GM18526 (cell line): ENCODE measurements around the gene ZNF292.

Experiments
- POLR2A ChIP-seq: IDR thresholded peaks from 3 replicates; pipeline ENCODE4 v1.6.1; 2011; ENCODE audit not compliant: insufficient read length; ENCODE audit errors: extremely low read depth

Gene ZNF292

DNA sequence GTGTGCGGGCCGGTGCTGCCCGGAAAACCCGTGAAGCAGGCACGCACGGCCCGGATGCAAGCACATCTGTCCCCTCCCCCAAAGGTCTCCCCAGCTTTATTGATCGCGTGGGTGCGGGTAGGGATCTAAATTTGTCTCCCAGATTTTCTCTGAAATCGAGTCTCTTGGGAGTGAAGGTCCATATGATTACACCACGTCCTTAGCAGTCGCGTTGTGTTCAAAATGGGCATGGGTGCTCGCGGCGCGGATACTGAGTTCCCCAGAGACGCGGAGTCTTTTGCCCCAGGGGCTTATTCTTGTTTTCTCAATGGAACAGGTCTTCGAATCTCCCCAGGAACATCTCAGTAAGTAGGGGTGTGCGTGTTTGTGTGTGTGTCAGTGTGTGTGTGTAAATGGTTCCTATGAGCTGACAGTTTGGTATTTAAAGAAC, 2.8 kb upstream of the ZNF292 start:
- no peak for TF ChIP-seq POLR2A

DNA sequence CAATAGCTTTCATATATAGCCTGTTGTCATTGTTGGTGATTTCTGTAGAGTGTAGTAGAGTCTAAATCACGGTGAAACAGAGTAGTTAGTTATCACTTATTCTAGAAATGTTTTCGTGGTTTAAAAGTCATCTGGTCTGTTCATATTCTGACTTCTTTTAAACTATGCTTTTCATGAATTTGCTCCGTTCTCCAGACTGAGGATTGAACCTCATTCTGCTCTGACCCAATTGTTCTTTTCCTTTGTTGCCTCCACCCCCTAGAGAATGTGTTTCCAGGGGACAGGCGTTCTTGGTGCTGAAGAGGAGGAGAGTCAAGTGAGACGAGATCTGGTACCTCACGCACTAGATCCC, 748 bp upstream of the ZNF292 start:
- no peak for TF ChIP-seq POLR2A

GRCh38 chr6:87155842-87156815, 764 bp downstream of the ZNF292 start:
- no peak for TF ChIP-seq POLR2A

DNA sequence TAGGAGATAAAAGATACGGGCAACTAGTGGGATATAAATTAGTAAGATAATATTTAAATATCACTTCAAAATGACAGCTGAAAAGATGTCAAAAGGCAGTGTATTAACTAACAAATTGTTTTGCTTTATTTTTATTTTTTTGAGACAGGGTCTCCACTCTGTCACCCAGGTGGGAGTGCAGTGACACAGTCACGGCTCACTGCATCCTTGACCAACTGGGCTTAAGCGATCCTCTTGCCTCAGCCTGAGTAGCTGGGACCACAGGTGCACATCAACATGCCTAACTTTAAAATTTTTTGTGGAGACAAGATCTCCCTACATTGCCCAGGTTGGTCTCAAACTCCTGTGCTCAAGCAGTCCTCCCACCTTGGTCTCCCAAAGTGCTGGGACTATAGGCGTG, 5.9 kb downstream of the ZNF292 start:
- no peak for TF ChIP-seq POLR2A

DNA sequence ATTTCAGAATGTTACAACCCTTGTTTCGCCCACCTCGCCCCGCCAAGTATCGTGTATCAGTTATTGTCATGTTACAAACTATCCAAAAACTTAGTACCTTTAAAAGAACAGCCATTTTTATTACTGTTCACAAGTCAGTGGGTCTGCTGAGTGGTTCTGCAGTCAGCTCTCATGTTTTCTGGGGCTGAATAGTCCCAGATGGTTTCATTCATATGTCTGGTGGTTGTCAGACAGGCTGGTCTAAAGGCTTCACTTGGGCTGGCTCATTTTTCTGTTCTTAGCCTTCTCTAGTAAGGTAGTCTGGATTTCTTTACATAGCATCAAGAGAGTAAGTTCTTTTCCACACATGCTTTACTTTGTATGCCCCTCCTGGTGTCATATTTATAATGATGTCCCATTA, 8.6 kb downstream of the ZNF292 start:
- no peak for TF ChIP-seq POLR2A

GRCh38 chr6:87164506-87164905, 9.1 kb downstream of the ZNF292 start:
- TF ChIP-seq POLR2A: no peak

DNA sequence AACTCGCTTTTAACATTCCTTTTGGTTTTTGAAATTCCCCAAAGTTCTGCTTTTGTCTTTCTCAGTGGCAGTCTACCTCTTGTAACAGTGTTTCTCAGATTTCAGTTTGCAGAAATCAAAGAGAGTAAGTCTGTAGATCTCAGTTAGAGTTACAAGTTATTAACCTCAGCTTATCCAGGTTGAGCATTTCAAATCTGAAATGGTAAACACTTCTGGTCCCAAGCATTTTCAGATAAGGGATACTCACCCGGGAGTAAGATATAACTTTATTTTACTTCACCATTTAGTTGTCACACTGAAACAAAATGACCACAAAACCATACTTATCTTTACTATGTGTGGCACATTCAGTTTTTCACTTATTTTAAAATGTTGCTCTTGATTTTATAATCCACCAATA, 9.8 kb downstream of the ZNF292 start:
- no peak for TF ChIP-seq POLR2A

DNA sequence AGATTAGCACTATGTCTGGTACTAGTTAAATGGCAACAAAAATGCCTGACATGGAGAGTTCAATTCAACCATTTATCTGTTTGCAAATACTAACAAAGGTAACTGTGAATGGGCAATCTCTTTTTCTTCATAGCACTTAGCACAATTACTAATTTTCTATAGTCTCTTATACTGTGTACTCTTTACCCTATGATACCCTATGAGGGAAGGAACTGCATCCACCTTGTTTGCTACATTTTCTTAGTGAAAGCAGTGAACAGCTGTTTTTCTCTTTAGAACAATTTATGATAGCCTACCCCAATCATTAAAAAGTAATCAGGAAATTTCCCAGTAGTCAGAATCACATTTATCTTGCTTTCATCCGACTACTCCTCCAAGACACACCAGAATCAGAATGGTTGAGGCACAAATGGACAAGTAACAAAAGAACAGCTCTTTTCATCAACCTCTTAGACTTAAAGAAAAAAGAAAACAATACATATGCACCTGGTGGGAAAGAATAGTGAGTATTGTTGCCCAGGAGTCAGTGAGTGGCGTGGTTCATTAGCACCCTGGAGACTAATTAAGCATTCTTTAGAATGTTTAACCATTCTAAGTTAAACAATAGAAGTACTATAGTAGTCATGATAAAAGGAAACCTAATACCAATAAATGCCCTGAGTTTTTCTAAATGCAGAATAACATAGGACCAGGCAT, 16.7 kb downstream of the ZNF292 start:
- no peak for TF ChIP-seq POLR2A

DNA sequence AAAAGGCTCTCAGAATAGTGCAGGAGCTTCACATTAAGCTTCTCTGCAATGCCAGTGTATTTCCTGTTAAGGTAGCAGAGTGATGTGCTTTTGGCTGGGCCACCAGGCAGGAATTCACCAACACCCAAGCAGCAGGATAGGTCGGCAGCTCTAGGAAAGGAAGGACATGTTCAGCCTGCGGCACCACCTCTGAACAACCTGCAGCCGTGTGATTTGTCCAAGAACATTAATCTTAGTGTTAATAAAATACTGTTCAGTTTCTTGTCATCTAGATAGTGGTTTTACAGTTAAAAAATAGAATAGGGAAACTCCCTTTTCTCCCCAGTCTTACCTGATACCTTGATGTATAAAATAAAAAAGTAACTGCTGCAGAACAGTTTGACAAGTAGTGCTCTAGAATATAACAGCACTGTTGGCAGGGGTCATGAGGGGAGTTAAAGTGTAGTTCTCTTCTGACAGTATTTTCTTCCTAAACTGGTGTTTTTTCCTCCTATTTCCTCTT, 18.8 kb downstream of the ZNF292 start:
- no peak for TF ChIP-seq POLR2A

- TF ChIP-seq POLR2A: no peak
These were observed 21.1 kb downstream of the ZNF292 start for GRCh38 chr6:87176493-87176892.

- TF ChIP-seq POLR2A: no peak
These were observed 24.9 kb downstream of the ZNF292 start for GRCh38 chr6:87180105-87180728.

DNA sequence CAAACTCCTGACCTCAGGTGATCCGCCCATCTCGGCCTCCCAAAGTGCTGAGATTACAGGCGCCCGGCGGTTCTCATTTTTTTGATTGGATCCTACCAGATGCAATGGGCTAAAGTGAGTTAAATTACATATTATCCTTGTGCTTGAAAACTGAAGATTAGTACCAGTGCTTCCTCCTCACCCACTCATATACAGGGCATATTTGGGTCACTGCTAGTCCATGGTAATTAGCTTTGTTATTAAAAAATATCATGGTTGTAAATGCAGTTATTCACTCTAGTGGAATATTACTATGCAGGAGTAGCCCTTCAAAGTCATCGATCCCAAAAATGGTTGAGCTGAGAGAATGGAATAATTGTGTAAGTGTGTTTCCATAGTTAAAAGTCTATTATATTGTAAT, 26.5 kb downstream of the ZNF292 start:
- no peak for TF ChIP-seq POLR2A

GRCh38 chr6:87182321-87182720, 27.0 kb downstream of the ZNF292 start:
- no peak for TF ChIP-seq POLR2A

DNA sequence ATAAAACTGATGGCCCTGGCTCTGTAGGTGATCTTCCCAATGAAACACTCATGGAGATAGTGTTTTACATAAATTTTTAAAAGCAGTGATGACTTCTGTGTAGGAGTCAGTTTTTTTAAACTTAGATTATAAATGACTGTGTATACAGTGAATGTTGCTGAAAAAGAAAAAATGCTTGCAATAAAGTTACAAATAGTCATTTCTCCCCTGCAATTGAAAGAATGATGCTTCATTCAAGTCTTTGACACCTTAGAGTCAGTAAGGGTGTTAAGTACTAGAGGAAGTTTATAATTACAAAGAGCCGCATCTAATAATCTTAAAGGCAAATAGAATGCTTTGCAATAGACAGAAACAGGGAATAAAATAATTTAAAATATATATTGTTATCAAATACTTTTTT, 27.6 kb downstream of the ZNF292 start:
- no peak for TF ChIP-seq POLR2A

- TF ChIP-seq POLR2A: no peak
These were observed 28.3 kb downstream of the ZNF292 start for GRCh38 chr6:87183687-87184086.

DNA sequence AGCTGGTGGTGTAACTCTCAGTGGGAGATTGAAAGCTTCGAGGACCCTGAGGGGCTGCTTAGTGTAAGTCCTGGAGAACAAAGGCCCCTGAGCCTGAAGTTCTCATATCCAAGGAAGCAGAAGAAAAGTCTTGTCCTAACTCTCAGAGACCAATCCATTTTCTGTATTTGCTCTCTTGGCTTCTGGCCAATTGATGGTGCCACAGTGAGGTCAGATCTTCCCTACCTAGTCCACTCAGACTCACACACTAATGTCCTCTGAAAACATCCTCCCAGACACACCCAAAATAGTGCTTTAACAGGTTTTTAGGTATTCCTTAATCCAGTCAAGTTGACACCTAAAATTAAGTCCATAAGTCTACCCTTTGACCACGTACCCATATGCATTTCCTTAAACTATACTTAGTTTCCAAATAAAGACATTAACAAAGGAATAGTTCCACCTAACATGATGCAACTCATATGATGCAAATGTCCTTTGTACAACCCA, 29.4 kb downstream of the ZNF292 start:
- no peak for TF ChIP-seq POLR2A

DNA sequence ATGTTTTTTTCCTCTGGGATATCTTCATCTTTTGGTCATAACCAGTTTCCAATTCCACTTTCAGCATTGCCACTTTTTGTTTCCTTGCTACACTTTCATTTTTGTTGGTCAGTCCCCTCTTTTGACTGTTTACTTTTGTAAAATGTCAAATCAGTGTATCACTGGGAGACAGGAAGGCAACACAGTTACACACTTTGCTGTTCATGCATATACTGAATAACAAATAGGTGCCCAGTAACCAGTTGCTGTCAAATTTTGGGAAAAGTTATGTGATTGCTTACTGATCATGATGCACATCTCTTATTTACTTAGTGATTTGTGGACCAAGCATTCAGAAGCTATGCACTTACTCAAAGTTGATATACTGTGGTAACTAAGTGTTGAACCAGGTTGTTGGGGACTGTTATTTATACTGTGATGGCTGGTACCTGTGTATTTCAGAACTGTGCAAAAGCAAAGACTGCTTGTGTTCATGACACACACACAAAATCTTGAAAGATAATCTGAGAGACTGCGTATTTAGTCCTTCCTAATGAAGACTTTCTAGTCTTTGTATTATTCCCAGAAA, 41.0 kb downstream of the ZNF292 start:
- TF ChIP-seq POLR2A: no peak
